Pancreas (tissue), 10 donors: ENCODE data around the gene TM6SF1. TPM values are rescaled to one million over a fixed set of nuclear protein-coding genes. Genes with fewer than 3 reads are reported as not detected.
"Not testable (repeated sequence)": the region's sequence is repeated elsewhere in the genome, so short reads cannot be mapped to it uniquely, and the experiment has no call there.

Experiments used
- ATAC-seq, 4 donors: fragments of 200-7000 bp; cut with Tn5 transposase; one replicate each; pipeline versions ENCODE4 v1.8.0 to v1.9.1; 2020; ENCODE audit warnings: mild to moderate bottlenecking in 4 of 4, moderate library complexity in 4 of 4
- DNase-seq, 6 donors: peaks; one replicate each; pipeline ENCODE4 v3.0.0-alpha.2; 2020
- FAIRE-seq: peaks from 2 replicates; lab custom pipeline; 2012; peaks lifted over from hg19 to GRCh38; lab: Jason Lieb, UNC
- H3K27ac ChIP-seq, 4 donors: fragments of 200-600 bp; sonication (generic); 1 replicate in 3 of 4; 2 replicates in 1 of 4; pipeline versions ENCODE4 v1.5.0 to v1.8.0; 2020
- H3K27me3 ChIP-seq, 4 donors: fragments of 200-600 bp; one replicate each; pipeline ENCODE4 v1.8.0; 2021
- H3K36me3 ChIP-seq, 3 donors: fragments of 200-600 bp; sonication (generic) in 1 of 3; one replicate each; pipeline versions ENCODE4 v1.5.0 to v1.8.0; 2020 to 2021
- H3K4me1 ChIP-seq, 3 donors: fragments of 200-600 bp; one replicate each; pipeline ENCODE4 v1.8.0; 2021
- H3K4me3 ChIP-seq, 4 donors: fragments of 200-600 bp; sonication (generic) in 2 of 4; one replicate each; pipeline versions ENCODE4 v1.5.0 to v1.8.0; 2020 to 2021
- H3K9me3 ChIP-seq, 4 donors: fragments of 200-600 bp; one replicate each; pipeline ENCODE4 v1.8.0; 2021
- WGBS, 2 donors: extraction: QIAGEN DNeasy Blood & Tissue Kit; methylation state at CpG; one replicate each; pipeline ENCODE4 v1.1.7; 2013; 5-methylcytosine and 5-hydroxymethylcytosine counted together
- intact Hi-C, 3 donors: fragments of 100-400 bp; cut with DNase I; formaldehyde crosslinking; loops; one replicate each; pipeline versions ENCODE4 v1.11.1 to v1.14.2; 2022
- polyA plus RNA-seq, 2 donors: library from polyadenylated mRNA; stranded (reverse); fragments of 200-250 nt; gene quantifications; one replicate each; pipeline ENCODE4 v1.2.3, GENCODE V29; 2013
- total RNA-seq, 6 donors: library from RNA; stranded (reverse); fragmentation: NEBNext Ultra II Directional in 4 of 6; extraction: Animal tissue kit (Norgen Biotek cat#: 25700) in 4 of 6; gene quantifications; one replicate each; pipeline versions ENCODE4 v1.2.1 to v1.2.4, GENCODE V29; 2021 to 2023
- TF ChIP-seq, protein P1 (sequence below), 4 donors: fragments of 200-600 bp; sonication (generic) in 3 of 4; IDR thresholded peaks; one replicate each; pipeline versions ENCODE4 v1.5.0 to v1.8.0; 2021; ENCODE audit warnings: antibody characterized with exemption in 4 of 4
- donor health status: healthy with polysubstance abuse.
- donor health status: DM: no; HTN: no; CAD: no; lungs with moderate emphysema.
- donor health status: DM: no; HTN: no; CAD: no.
- donor health status: control.
- donor health status: control.
- donor health status: Bipolar disorder and iron deficiency.
- donor health status: DM: yes; HTN: yes; CAD: no.
- donor health status: DM: no; HTN: no; CAD: no.
- donor health status: DM: no; HTN: no; CAD: no.
- donor health status: DM: yes; HTN: yes; CAD: no.

Gene TM6SF1
- total and polyA plus RNA-seq, 8 donors, result 0.19 to 6.0 (median 1.0) TPM

- WGBS, 2 donors, result 52 to 59% methylated on average over 7 of the region's 7 CpGs
- intact Hi-C loops, result no loop called here
- no peak for FAIRE-seq
Measured at GRCh38 chr15:83078712-83079111, 28.7 kb upstream of the TM6SF1 start.

GRCh38 chr15:83081256-83082014, 26.0 kb upstream of the TM6SF1 start:
- no peaks in the 10 kb centered on the region for H3K27me3 ChIP-seq
- FAIRE-seq (no peak), DNase-seq (no peak), ATAC-seq (no peak)
- no peak overlapping the region for H3K4me3 ChIP-seq
- TF ChIP-seq, protein P1, sequence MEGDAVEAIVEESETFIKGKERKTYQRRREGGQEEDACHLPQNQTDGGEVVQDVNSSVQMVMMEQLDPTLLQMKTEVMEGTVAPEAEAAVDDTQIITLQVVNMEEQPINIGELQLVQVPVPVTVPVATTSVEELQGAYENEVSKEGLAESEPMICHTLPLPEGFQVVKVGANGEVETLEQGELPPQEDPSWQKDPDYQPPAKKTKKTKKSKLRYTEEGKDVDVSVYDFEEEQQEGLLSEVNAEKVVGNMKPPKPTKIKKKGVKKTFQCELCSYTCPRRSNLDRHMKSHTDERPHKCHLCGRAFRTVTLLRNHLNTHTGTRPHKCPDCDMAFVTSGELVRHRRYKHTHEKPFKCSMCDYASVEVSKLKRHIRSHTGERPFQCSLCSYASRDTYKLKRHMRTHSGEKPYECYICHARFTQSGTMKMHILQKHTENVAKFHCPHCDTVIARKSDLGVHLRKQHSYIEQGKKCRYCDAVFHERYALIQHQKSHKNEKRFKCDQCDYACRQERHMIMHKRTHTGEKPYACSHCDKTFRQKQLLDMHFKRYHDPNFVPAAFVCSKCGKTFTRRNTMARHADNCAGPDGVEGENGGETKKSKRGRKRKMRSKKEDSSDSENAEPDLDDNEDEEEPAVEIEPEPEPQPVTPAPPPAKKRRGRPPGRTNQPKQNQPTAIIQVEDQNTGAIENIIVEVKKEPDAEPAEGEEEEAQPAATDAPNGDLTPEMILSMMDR (IDR thresholded peaks at IDR 0.05), result no peak
- H3K36me3 ChIP-seq, result no peaks in the 10 kb centered on the region
- H3K4me1 ChIP-seq, result no peaks in the 10 kb centered on the region
- intact Hi-C loops, result no loop called here
- no peaks in the 10 kb centered on the region for H3K9me3 ChIP-seq
- no peak overlapping the region for H3K27ac ChIP-seq
- WGBS, 2 donors, result 63 to 68% methylated on average over 5 of the region's 5 CpGs

More at GRCh38 chr15:83078712-83079111, 28.7 kb upstream of the TM6SF1 start:
- TF ChIP-seq, protein P1 (IDR thresholded peaks at IDR 0.05), result no peak
- no peaks in the 10 kb centered on the region for H3K4me1 ChIP-seq
- no peaks in the 10 kb centered on the region for H3K27me3 ChIP-seq
- H3K36me3 ChIP-seq, result no peaks in the 10 kb centered on the region
- no peak overlapping the region for H3K27ac ChIP-seq
- no peak overlapping the region for H3K4me3 ChIP-seq
- DNase-seq (no peak), ATAC-seq (no peak)
- H3K9me3 ChIP-seq, result no peaks in the 10 kb centered on the region

GRCh38 chr15:83082730-83083386, 24.6 kb upstream of the TM6SF1 start:
- H3K27ac ChIP-seq, result no peak overlapping the region
- TF ChIP-seq, protein P1 (IDR thresholded peaks at IDR 0.05), result no peak
- no peaks in the 10 kb centered on the region for H3K27me3 ChIP-seq
- no peaks in the 10 kb centered on the region for H3K36me3 ChIP-seq
- no peak for DNase-seq
- H3K4me1 ChIP-seq, result no peaks in the 10 kb centered on the region
- ATAC-seq, result no peak
- no peak overlapping the region for H3K4me3 ChIP-seq
- intact Hi-C loops, result no loop called here
- no peaks in the 10 kb centered on the region for H3K9me3 ChIP-seq
- FAIRE-seq, result no peak
- WGBS, 2 donors, result 53% methylated on average over 5 of the region's 5 CpGs

- intact Hi-C loops, DNase-seq, H3K27me3 ChIP-seq, H3K9me3 ChIP-seq, ATAC-seq, H3K4me3 ChIP-seq, FAIRE-seq, H3K36me3 ChIP-seq, H3K27ac ChIP-seq, H3K4me1 ChIP-seq: not testable (repeated sequence)
- WGBS, 2 donors, result 76 to 81% methylated on average over 3 of the region's 3 CpGs
Measured at GRCh38 chr15:83085461-83085860, 22.0 kb upstream of the TM6SF1 start.

DNA sequence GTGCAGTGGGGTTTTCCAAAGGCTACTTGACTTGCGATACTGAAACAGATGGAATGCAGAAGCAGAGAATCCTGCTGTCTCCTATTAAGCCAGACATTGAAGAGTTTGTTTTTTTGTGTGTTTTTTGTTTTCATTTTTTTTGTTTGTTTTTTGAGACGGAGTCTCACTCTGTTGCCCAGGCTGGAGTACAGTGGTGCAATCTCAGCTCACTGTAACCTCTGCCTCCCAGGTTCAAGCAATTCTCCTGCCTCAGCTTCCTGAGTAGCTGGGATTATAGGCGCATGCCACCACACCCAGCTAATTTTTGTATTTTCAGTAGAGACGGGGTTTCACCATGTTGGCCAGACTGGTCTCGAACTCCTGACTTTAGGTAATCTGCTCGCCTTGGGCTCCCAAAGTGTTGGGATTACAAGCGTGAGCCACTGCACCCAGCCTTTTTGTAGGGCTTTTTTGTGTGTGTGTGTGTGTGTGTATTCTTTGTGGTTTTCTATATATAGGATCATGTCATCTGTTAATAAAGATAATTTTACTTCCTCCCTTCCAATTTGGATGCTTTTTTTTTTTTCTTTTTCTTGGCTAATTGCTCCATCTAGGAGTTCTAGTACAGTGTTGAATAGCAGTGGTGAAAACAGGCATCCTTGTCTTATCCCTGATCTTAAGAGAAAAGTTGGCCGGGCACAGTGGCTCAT, 21.4 kb upstream of the TM6SF1 start:
- FAIRE-seq, H3K27me3 ChIP-seq, H3K4me1 ChIP-seq, H3K9me3 ChIP-seq, ATAC-seq, H3K36me3 ChIP-seq, H3K27ac ChIP-seq, intact Hi-C loops, H3K4me3 ChIP-seq, DNase-seq: not testable (repeated sequence)
- 87 to 91% methylated on average over 8 of the region's 8 CpGs for WGBS, 2 donors
